Spleen (tissue), 7 donors: ENCODE results near the gene USP13.

Experiments used
- POLR2AphosphoS5 ChIP-seq, 3 donors: sonication (generic); formaldehyde crosslinking; IDR thresholded peaks; one replicate each; pipeline ENCODE4 v1.5.1; 2017; ENCODE audit warnings: antibody characterized with exemption in 3 of 3
- TF ChIP-seq, protein P1 (sequence below), 11 experiments: fragments of 200-600 bp in 7 of 11; fragments of 450-650 bp in 4 of 11; sonication (generic) in 4 of 11; IDR thresholded peaks in 8 of 11; conservative IDR thresholded peaks in 3 of 11; 1 replicate in 7 of 11; 2 replicates in 4 of 11; pipeline versions ENCODE4 v1.4.0 to v1.8.0; 2016 to 2021; ENCODE audit warnings: antibody characterized with exemption in 11 of 11, inconsistent platforms in 4 of 11, mild to moderate bottlenecking in 1 of 11
- donor health status: DM: no; HTN: no; CAD: no; lungs with moderate emphysema.
- donor health status: DM: no; HTN: no; CAD: no.
- donor health status: DM: no; HTN: no; CAD: no.

- TF ChIP-seq, protein P1, sequence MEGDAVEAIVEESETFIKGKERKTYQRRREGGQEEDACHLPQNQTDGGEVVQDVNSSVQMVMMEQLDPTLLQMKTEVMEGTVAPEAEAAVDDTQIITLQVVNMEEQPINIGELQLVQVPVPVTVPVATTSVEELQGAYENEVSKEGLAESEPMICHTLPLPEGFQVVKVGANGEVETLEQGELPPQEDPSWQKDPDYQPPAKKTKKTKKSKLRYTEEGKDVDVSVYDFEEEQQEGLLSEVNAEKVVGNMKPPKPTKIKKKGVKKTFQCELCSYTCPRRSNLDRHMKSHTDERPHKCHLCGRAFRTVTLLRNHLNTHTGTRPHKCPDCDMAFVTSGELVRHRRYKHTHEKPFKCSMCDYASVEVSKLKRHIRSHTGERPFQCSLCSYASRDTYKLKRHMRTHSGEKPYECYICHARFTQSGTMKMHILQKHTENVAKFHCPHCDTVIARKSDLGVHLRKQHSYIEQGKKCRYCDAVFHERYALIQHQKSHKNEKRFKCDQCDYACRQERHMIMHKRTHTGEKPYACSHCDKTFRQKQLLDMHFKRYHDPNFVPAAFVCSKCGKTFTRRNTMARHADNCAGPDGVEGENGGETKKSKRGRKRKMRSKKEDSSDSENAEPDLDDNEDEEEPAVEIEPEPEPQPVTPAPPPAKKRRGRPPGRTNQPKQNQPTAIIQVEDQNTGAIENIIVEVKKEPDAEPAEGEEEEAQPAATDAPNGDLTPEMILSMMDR (IDR thresholded peaks at IDR 0.05 in 8 of 11, conservative IDR thresholded peaks at IDR 0.05 in 3 of 11) = no peak
- TF ChIP-seq POLR2AphosphoS5 (IDR thresholded peaks at IDR 0.05) = no peak
Measured at GRCh38 chr3:179720196-179720595, 67.4 kb downstream of the USP13 start.
